Amniotic stem cell (primary cell): ENCODE data around the gene PIGW.

Source experiments
- DNase-seq: peaks from one replicate; lab custom pipeline; 2025; lab: John Stamatoyannopoulos, UW

The PIGW gene

DNA sequence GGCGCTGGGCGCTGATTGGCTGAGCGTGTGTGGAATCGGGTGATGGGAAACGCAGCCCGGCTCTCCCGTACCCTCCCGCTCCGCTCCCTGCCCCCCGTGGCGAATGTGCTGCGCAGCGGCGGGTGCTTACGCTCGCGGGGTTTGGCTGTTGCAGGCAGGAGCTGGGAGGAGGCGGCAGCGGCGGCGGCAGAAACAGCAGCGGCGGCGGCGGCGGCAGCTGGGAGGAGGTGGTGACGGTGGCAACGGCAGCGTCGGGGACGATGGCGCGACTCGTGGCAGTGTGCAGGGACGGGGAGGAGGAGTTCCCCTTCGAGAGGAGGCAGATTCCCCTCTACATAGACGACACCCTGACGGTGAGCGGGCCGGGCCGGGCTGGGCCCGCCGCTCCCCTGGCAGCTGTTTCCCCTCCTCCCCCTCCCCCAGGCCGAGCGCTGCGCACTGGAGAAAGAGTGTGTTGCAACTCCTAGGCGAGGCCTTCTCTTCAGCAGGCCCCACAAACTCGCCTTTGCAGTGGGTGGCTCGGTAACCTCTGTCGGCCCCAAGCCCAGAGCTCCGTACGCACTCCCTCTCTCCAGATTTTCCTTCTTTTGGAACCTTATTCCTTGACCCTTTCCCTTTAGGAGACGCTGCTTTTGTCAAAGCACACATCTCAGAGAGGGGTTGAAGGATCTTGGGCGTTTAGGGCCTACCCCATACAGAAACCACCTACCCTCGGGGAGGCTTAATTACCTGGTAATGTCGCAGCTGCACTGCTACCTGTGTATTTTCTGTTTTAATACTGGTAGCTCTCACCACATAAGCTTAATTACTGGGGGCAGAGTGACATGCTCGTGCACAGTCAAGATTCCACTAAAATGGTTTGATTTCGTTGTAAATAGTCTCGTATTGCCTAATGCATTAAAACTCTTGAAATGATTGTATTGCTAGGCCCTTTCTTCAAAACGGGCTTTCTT lies 11.0 kb downstream of the PIGW start:
- DNase-seq, result peak; percentile 94

DNA sequence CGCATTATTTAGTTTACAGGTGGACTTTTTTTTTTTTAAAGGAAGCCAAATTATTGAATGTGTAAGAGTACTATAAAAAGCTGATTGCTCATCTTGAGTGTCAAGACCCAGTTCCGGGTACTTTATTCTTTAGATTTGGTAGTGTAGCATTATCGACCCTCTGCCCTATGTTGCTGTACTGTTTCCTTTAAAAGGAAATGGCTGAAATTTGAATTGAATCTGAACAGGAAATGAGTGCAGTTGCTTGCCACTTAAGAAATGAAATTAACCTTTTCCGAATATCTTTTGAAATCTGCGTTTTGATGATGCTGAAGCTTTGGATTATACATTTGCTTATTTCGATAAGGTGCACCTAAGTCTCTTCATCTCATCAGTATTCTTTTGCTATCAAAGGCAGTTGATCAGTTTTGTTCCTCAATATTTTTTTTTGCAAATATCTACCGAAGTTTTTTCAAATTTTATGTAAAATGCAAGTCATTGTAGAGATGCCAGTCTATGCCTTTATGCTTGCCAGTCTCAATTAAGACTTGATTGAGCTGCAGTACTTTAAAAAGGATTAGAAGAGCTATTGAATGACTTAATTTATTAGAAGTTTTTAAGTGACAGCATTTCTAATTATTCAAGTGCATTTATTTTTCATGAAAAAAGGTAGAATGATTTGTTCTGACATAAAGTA lies 11.8 kb downstream of the PIGW start:
- DNase-seq, result no peak

GRCh38 chr17:36547776-36548175 lies 13.0 kb downstream of the PIGW start:
- DNase-seq, result no peak

GRCh38 chr17:36550491-36551417 lies 16.0 kb downstream of the PIGW start:
- no peak for DNase-seq

DNA sequence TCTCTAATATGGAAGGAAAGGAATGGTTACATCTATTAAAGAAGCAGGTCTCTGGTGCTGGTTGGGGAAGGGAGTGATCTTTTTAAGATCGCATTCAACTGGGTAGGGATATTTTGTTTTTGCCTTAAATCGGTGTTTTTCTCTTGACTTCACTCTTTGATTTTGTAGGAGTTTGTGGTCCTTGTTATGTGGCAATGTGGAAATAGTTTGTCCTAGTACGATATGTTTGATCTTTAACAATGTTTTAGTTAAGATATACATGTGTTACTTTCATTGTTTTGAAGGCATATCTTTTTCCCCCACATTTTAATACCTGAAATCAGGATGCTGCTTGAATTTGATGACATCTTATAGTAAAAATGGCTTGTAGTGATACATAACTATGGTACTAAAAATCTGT lies 18.7 kb downstream of the PIGW start:
- no peak for DNase-seq

- DNase-seq, result no peak
Measured at GRCh38 chr17:36566081-36566480, 31.3 kb downstream of the PIGW start.

DNA sequence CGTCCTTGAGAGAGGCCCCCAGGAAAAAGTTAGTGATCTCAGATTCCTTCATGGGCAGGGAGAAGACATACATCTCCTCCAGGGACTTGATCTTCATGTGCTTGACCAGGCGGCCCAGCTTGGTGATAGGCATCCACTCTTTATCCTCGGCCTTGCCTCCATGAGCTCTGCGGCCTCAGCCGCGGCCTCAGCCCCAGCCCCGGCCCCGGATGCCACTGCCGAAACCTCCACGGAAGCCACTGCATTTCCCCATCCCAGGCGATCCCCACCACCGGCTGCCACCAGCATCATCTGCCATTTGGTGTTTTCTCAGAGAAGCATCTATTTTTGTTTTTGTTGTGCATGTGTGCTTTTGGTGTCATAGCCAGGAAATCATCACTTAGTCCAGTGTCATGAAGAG lies 40.2 kb downstream of the PIGW start:
- DNase-seq, result no peak

- no peak for DNase-seq
Measured at GRCh38 chr17:36576793-36577192, 42.0 kb downstream of the PIGW start.

DNA sequence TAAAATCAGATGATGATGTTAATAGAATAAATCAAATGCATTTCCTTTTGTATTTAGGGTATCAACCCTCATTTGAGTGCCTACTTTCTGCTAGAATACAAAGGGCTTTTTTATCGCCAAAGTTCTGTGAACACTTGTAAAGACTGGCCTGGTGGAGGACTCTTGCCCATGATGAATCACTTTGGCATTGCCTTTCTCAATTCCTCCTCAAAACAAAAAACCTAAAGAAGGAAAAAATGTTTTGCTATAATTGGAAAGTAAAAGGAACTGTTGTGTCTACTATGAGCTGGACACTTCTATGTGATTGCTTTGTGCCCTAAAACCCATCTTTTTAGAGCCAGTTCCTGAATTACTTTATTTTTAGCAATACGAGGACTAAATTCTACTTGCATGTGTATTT lies 43.9 kb downstream of the PIGW start:
- no peak for DNase-seq

DNA sequence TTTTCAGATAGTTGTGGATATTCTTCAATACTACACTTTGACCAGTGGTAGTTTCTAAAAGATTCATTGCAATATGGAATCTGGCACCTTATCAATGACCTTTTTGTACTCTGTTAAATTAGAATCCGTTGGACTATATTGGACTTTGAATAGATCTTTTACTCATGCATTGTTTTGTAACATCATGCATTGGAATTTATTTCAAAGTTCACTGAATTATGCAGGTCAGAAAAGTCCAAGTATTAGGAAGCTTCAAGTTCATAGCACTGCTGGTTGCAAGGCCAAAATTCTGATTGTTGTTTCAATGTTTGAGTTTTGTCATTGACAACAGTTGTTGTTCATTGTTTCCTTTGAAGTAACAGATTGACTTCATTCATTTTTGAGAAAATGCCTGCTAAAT lies 49.0 kb downstream of the PIGW start:
- DNase-seq, result no peak

DNA sequence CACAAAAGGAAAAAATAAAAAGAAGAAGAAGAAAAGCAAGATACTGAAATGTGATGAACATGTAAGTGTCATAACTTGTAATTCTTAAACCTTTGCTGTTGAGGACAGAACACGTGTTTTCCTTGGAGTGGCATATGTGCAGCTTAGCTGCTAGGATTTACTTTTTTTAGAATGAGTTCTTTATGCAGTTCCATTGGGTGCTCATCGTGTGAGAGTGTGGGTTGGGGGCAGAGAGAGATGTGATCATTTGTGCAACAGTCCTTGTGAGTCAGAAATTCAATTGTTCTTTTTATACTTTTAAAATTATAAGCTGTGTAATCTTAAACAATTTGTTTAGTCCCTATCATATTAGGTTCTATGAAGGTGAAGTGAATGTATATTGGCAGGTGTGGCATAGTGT lies 51.4 kb downstream of the PIGW start:
- DNase-seq, result no peak
